CD4-positive, CD25-positive, alpha-beta regulatory T cell (primary cell): ENCODE data around the gene AMN. TPM values are rescaled to one million over a fixed set of nuclear protein-coding genes. Genes with fewer than 3 reads are reported as not detected.

Experiments used
- ATAC-seq, 2 donors: fragments of 150-1000 bp; cut with Tn5 transposase; one replicate each; pipeline ENCODE4 v1.10.0; 2021; ENCODE audit warnings: low read depth in 2 of 2, moderate number of reproducible peaks in 2 of 2, moderate library complexity in 1 of 2
- DNase-seq, 3 donors: peaks; one replicate each; pipeline versions ENCODE4 v3.0.0 to v3.0.0-alpha.2; 2012 to 2022; ENCODE audit warnings: mixed read lengths in 1 of 3
- H3K27ac ChIP-seq: one replicate; pipeline ENCODE4 v1.7.0; 2013; ENCODE audit warnings: mild to moderate bottlenecking, low read length; ENCODE audit not compliant: insufficient read depth, poor library complexity, severe bottlenecking
- H3K27me3 ChIP-seq: one replicate; pipeline ENCODE4 v1.7.0; 2013; ENCODE audit warnings: low read length; ENCODE audit not compliant: control insufficient read depth, insufficient read depth
- H3K36me3 ChIP-seq: one replicate; pipeline ENCODE4 v1.7.0; 2013; ENCODE audit warnings: mild to moderate bottlenecking, low read length, moderate library complexity; ENCODE audit not compliant: control insufficient read depth, insufficient read depth
- H3K4me1 ChIP-seq: 2 replicates; pipeline ENCODE4 v1.7.0; 2013; ENCODE audit warnings: mild to moderate bottlenecking, low read length; ENCODE audit not compliant: insufficient read depth, control insufficient read depth, poor library complexity, severe bottlenecking
- H3K4me3 ChIP-seq: one replicate; pipeline ENCODE4 v1.7.0; 2013; ENCODE audit warnings: low read depth, mild to moderate bottlenecking, low read length, moderate library complexity
- H3K9me3 ChIP-seq, 2 experiments: 1 replicate in 1 of 2; 2 replicates in 1 of 2; pipeline ENCODE4 v1.7.0; 2013; ENCODE audit warnings: low read length in 2 of 2, mild to moderate bottlenecking in 1 of 2, moderate library complexity in 1 of 2; ENCODE audit not compliant: control insufficient read depth in 2 of 2
- H3K27ac Mint-ChIP-seq, 3 donors: one replicate each; pipeline ENCODE4 v1.8.0; 2020 to 2022; ENCODE audit warnings: mild to moderate bottlenecking in 3 of 3, mixed read lengths in 3 of 3, moderate library complexity in 2 of 3
- H3K27me3 Mint-ChIP-seq: one replicate; pipeline ENCODE4 v1.8.0; 2022; ENCODE audit warnings: mild to moderate bottlenecking, mixed read lengths
- H3K36me3 Mint-ChIP-seq: one replicate; pipeline ENCODE4 v1.8.0; 2020; ENCODE audit warnings: mixed read lengths
- H3K4me1 Mint-ChIP-seq, 4 donors: one replicate each; pipeline ENCODE4 v1.8.0; 2020 to 2022; ENCODE audit warnings: mixed read lengths in 4 of 4, mild to moderate bottlenecking in 1 of 4
- H3K4me3 Mint-ChIP-seq, 4 donors: one replicate each; pipeline ENCODE4 v1.8.0; 2020 to 2022; ENCODE audit warnings: mild to moderate bottlenecking in 4 of 4, mixed read lengths in 4 of 4, moderate library complexity in 3 of 4
- H3K9me3 Mint-ChIP-seq, 7 donors: one replicate each; pipeline ENCODE4 v1.8.0; 2020 to 2022; ENCODE audit warnings: mixed read lengths in 7 of 7, mild to moderate bottlenecking in 3 of 7, moderate library complexity in 2 of 7
- polyA plus RNA-seq, 4 donors: library from polyadenylated mRNA; unstranded; fragments of 300-500 nt; fragmentation: Illumina TruSeq; gene quantifications; one replicate each; pipeline ENCODE4 v1.2.3, GENCODE V29; 2021
- total RNA-seq: library from RNA; stranded (reverse); gene quantifications from one replicate; pipeline ENCODE4 v1.2.3, GENCODE V29; 2022

The AMN gene
- total and polyA plus RNA-seq, 5 donors from 2014 or later = 0.24 to 2.2 (median 0.66) TPM; not detected in 1

DNA sequence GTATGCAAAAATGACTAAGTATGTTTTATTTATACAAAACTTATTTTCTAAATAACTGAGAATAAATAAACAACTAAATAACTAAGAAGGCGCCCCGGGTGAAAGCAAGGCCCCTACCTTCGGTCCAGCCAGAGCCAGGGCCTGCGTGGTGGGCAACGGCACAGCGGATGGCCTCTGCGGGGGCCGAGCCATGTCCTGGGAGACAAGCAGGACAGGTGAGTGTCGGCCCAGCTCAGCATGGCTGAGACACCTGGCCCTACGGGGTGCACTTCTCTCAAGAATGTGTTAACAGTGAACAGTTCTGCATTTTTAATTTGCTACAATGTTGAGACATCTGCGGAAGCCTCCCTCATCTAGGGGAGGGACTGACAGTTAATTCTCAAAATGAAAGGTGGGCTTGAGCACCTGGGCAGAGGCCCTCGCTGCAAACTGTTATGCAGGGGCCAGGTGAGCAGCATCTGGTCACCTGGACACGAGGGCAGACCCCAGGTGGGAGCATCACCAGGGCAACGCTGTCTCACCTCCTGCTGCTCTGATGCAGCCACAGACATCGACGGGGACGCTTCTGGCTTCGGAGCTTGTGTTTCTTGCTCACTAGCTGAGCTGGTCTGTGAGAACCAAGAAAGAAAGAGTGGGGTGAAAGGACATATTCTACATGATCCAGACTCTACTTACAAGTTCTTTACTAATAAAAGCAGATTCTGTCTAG, 31.8 kb downstream of the AMN start:
- H3K27me3 Mint-ChIP-seq = no peaks in the 10 kb centered on the region
- no peaks in the 10 kb centered on the region for H3K27me3 ChIP-seq
- peaks cover 7% of the 10 kb centered on the region for H3K36me3 Mint-ChIP-seq
- H3K27ac Mint-ChIP-seq = no peak overlapping the region
- no peak overlapping the region for H3K4me3 Mint-ChIP-seq
- no peaks in the 10 kb centered on the region for H3K4me1 ChIP-seq
- no peak for ATAC-seq
- no peak overlapping the region for H3K4me3 ChIP-seq
- DNase-seq = no peak
- H3K9me3 Mint-ChIP-seq = no peaks in the 10 kb centered on the region
- peaks cover 0 to 6% (median 2%) of the 10 kb centered on the region in 4 donors for H3K4me1 Mint-ChIP-seq
- peaks cover 1% of the 10 kb centered on the region for H3K36me3 ChIP-seq
- H3K9me3 ChIP-seq = no peaks in the 10 kb centered on the region
- H3K27ac ChIP-seq = no peak overlapping the region

DNA sequence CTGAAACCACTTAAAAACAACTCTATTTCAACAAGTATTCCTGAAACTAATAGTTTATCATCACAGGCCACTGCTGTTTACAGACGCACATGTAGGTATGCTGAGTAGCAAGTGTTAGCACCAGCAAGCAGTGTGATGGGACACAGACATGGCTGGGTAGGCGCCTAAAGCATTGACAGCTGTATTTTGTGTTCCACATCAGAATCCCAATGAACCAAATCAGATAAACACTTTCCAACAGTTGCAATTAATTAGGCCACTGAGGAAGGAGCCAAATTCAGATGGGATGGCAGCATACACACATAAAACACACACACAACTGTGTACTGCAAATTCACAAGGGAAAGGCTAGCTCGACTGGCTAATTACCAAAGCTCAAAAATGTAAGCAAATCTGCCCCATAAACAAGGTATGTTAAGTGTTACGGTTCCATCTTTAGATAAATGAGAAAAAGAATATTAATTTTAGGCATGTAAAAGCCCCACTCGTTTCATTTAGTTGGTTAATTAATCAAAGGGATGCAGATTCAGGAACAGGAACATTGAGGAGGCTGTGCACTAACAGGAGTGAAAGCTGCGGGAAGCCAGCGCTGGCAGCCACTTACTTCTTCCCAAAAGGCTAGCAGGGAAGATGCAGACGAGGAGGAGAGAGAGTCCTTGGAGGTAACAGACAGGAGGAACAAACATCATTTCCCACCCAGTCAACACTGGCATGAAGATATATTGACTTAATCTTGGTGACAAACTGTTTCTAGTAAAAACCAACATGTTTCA, 33.4 kb downstream of the AMN start:
- no peaks in the 10 kb centered on the region for H3K9me3 Mint-ChIP-seq
- H3K4me3 Mint-ChIP-seq = no peak overlapping the region
- Histone ChIP-seq H3K27ac (no peak overlapping the region), H3K9me3 (no peaks in the 10 kb centered on the region), H3K36me3 (no peaks in the 10 kb centered on the region), H3K4me1 (no peaks in the 10 kb centered on the region), H3K4me3 (no peak overlapping the region), H3K27me3 (no peaks in the 10 kb centered on the region)
- no peak for ATAC-seq
- peaks cover 3% of the 10 kb centered on the region for H3K36me3 Mint-ChIP-seq
- no peaks in the 10 kb centered on the region for H3K27me3 Mint-ChIP-seq
- H3K4me1 Mint-ChIP-seq = no peaks in the 10 kb centered on the region
- no peak for DNase-seq
- H3K27ac Mint-ChIP-seq = peak overlapping the region in 1 of 3 donors; percentile 77

DNA sequence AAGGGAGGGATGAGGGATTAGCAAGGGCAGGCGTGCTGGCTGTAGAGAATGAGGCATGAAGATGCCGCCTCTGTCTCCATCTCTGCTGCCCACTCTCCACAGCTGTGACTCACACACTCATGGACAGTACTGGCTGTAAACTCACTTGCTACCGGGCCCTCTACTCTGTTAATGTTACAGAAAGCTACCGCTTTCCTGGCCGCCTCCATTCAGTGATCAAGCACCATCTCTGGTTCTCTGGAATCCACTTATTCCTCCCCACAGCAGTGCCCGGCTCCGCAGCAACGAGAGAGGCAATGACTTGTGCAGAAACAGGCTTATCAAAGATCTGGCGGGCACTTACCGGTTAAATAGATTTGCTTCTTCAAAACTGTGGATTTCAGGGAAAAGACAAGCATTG, 34.8 kb downstream of the AMN start:
- Histone ChIP-seq H3K9me3 (no peaks in the 10 kb centered on the region), H3K27ac (no peak overlapping the region), H3K36me3 (no peaks in the 10 kb centered on the region), H3K27me3 (no peaks in the 10 kb centered on the region), H3K4me3 (no peak overlapping the region), H3K4me1 (no peaks in the 10 kb centered on the region)
- peaks cover 3% of the 10 kb centered on the region for H3K36me3 Mint-ChIP-seq
- DNase-seq (no peak), ATAC-seq (no peak)
- no peak overlapping the region for H3K4me3 Mint-ChIP-seq
- H3K4me1 Mint-ChIP-seq = no peaks in the 10 kb centered on the region
- no peaks in the 10 kb centered on the region for H3K27me3 Mint-ChIP-seq
- no peak overlapping the region for H3K27ac Mint-ChIP-seq
- no peaks in the 10 kb centered on the region for H3K9me3 Mint-ChIP-seq

DNA sequence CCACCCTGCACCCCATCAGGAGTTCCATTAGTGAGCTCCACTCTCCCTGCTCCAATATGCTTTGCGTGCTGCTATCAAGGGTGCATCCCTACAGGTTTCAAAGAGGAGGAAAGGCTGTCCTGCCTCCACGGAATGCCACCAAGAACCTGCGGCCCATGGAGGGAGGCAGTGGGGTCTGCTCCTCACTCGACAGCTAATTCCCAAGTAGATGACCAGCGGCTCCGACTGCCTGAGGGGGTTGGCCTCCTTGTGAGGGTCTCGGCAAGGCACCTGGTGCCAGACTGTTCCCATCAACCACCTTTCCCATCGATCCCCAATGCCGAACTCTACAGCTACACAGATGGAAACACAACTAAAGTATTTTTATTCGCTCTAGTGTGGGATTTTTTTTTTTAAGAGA, 36.0 kb downstream of the AMN start:
- Mint-ChIP-seq H3K27me3 (no peaks in the 10 kb centered on the region), H3K36me3 (peaks cover 3% of the 10 kb centered on the region), H3K4me1 (no peaks in the 10 kb centered on the region), H3K27ac (no peak overlapping the region), H3K9me3 (no peaks in the 10 kb centered on the region), H3K4me3 (no peak overlapping the region)
- Histone ChIP-seq H3K27ac (no peak overlapping the region), H3K36me3 (no peaks in the 10 kb centered on the region), H3K9me3 (no peaks in the 10 kb centered on the region), H3K27me3 (no peaks in the 10 kb centered on the region), H3K4me3 (no peak overlapping the region), H3K4me1 (no peaks in the 10 kb centered on the region)
- DNase-seq (no peak), ATAC-seq (no peak)

DNA sequence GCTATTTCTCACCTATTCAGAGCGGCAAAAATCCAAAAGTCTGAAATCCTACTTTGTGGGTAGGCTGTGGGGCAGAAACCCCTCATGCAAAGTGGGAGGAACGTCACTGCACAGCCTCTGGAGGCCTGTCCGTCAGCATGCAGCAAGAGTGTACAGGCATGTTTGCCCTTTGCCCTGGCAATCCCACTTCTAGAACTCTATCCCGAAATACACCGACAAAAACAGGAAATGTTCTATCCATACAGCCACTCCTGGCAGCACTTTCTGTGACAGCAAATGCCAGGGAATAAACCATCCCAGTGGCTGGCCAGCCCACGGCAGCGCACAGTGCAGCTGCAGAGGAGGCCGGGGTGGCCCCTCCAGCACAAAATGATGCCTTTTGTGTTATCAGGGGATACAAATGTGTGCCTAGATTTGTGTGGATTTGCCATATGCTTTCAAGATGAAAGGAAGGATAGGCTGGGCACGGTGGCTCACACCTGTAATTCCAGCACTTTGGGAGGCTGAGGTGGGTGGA, 39.7 kb downstream of the AMN start:
- no peak overlapping the region for H3K27ac Mint-ChIP-seq
- peaks cover 2% of the 10 kb centered on the region for H3K36me3 ChIP-seq

DNA sequence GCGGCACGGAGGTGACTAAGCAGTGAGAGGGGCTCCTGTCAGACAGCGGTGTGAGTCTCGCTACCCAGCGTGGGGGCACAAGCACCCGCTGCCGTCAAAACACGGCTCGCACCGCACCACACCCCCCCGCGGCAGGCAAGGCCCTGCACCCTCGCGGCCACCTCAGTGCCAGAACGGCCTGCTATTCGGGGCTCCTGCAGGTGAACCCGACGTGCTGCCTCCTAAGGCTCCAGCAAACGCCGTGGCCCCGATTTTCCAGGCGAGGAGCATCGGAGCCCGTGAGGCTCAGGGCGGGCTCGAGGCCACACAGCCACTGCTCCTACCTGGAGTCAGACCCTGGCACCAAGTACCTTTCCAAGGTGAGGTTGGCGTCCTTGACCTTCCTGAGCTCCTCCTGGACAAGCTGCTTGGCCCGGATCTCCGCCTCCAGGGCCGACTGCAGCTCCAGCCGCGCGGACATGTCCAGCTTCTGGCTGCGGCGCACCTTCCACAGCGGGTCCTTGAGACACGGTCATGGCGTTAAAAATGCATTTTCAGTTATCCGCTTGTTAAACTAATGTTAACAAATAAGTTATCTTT, 41.8 kb downstream of the AMN start:
- no peak overlapping the region for H3K4me3 ChIP-seq
- no peaks in the 10 kb centered on the region for H3K9me3 ChIP-seq
- H3K4me1 ChIP-seq = no peaks in the 10 kb centered on the region
- no peaks in the 10 kb centered on the region for H3K36me3 Mint-ChIP-seq
- H3K27me3 Mint-ChIP-seq = no peaks in the 10 kb centered on the region
- H3K27ac Mint-ChIP-seq = no peak overlapping the region
- H3K4me1 Mint-ChIP-seq = no peaks in the 10 kb centered on the region
- no peak overlapping the region for H3K27ac ChIP-seq
- H3K9me3 Mint-ChIP-seq = no peaks in the 10 kb centered on the region
- H3K4me3 Mint-ChIP-seq = no peak overlapping the region
- H3K27me3 ChIP-seq = no peaks in the 10 kb centered on the region
- ATAC-seq (no peak), DNase-seq (no peak)
- H3K36me3 ChIP-seq = peaks cover 5% of the 10 kb centered on the region

More for the DNA sequence above, 39.7 kb downstream of the AMN start:
- H3K27me3 Mint-ChIP-seq = no peaks in the 10 kb centered on the region
- ATAC-seq (no peak), DNase-seq (no peak)
- H3K4me3 Mint-ChIP-seq = no peak overlapping the region
- Histone ChIP-seq H3K4me1 (no peaks in the 10 kb centered on the region), H3K27me3 (no peaks in the 10 kb centered on the region), H3K27ac (no peak overlapping the region), H3K4me3 (no peak overlapping the region), H3K9me3 (no peaks in the 10 kb centered on the region)
- H3K9me3 Mint-ChIP-seq = no peaks in the 10 kb centered on the region
- H3K36me3 Mint-ChIP-seq = peaks cover 3% of the 10 kb centered on the region
- H3K4me1 Mint-ChIP-seq = no peaks in the 10 kb centered on the region

DNA sequence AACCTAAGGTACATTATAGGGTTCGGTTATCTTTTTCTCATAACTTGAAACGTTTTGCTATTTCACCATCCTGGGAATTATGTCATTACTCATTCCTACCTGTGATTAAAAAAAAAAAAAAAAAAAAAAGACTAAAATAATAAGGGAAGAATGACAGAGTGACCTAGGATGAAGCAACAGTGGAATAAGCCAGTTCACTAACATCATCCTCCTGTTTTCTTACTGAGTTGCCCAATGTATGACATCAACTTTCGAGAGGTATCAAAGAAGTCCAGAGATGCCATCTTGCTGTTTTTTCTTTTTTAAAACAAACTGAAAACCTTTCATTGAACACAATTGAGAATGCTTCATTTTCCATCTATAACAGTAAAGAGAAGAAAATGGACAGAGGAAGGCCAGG, 42.8 kb downstream of the AMN start:
- DNase-seq (no peak), ATAC-seq (no peak)
- Histone ChIP-seq H3K4me1 (no peaks in the 10 kb centered on the region), H3K4me3 (no peak overlapping the region), H3K36me3 (peaks cover 5% of the 10 kb centered on the region), H3K27me3 (no peaks in the 10 kb centered on the region), H3K27ac (no peak overlapping the region), H3K9me3 (no peaks in the 10 kb centered on the region)
- H3K4me3 Mint-ChIP-seq = no peak overlapping the region
- H3K27me3 Mint-ChIP-seq = no peaks in the 10 kb centered on the region
- no peaks in the 10 kb centered on the region for H3K4me1 Mint-ChIP-seq
- H3K9me3 Mint-ChIP-seq = no peaks in the 10 kb centered on the region
- no peak overlapping the region for H3K27ac Mint-ChIP-seq
- no peaks in the 10 kb centered on the region for H3K36me3 Mint-ChIP-seq
